Liver (tissue), 9 donors: ENCODE data around the gene NXPH3. TPM values are rescaled to one million over a fixed set of nuclear protein-coding genes. Genes with fewer than 3 reads are reported as not detected.

Source experiments
- DNase-seq: peaks from one replicate; pipeline ENCODE4 v3.0.0-alpha.2; 2017; ENCODE audit warnings: low spot score
- H3K27ac ChIP-seq, 2 donors: one replicate each; pipeline ENCODE4 v1.7.0; 2013; ENCODE audit warnings: inconsistent platforms in 2 of 2, low read length in 2 of 2, control low read depth in 1 of 2, low read depth in 1 of 2, mild to moderate bottlenecking in 1 of 2
- H3K27me3 ChIP-seq, 4 donors: one replicate each; pipeline versions ENCODE4 v1.6.1 to v1.7.0; 2013; ENCODE audit warnings: low read length in 3 of 4, inconsistent platforms in 1 of 4, mild to moderate bottlenecking in 1 of 4, moderate library complexity in 1 of 4; ENCODE audit not compliant: control insufficient read depth in 4 of 4, insufficient read depth in 4 of 4
- H3K36me3 ChIP-seq, 4 donors: one replicate each; pipeline versions ENCODE4 v1.6.1 to v1.7.0; 2013; ENCODE audit warnings: low read length in 3 of 4, mild to moderate bottlenecking in 3 of 4, low read depth in 1 of 4, moderate library complexity in 1 of 4; ENCODE audit not compliant: control insufficient read depth in 4 of 4, insufficient read depth in 3 of 4
- H3K4me1 ChIP-seq, 4 donors: one replicate each; pipeline versions ENCODE4 v1.6.1 to v1.7.0; 2013; ENCODE audit warnings: low read length in 3 of 4, mild to moderate bottlenecking in 3 of 4, moderate library complexity in 1 of 4; ENCODE audit not compliant: control insufficient read depth in 4 of 4, insufficient read depth in 4 of 4
- H3K4me3 ChIP-seq, 3 donors: one replicate each; pipeline versions ENCODE4 v1.6.1 to v1.7.0; 2013; ENCODE audit warnings: low read length in 3 of 3, control low read depth in 1 of 3, low read depth in 1 of 3, mild to moderate bottlenecking in 1 of 3
- H3K9ac ChIP-seq, 2 donors: one replicate each; pipeline ENCODE4 v1.7.0; 2013; ENCODE audit warnings: low read length in 2 of 2, mild to moderate bottlenecking in 2 of 2, moderate library complexity in 2 of 2, control low read depth in 1 of 2, low read depth in 1 of 2
- H3K9me3 ChIP-seq, 4 donors: one replicate each; pipeline versions ENCODE4 v1.6.1 to v1.7.0; 2013; ENCODE audit warnings: low read length in 3 of 4; ENCODE audit not compliant: control insufficient read depth in 4 of 4
- ATF3 ChIP-seq: IDR thresholded peaks from 2 replicates; pipeline ENCODE4 v1.6.1; 2016; ENCODE audit warnings: antibody characterized with exemption
- EGR1 ChIP-seq, 2 donors: IDR thresholded peaks; 2 replicates each; pipeline ENCODE4 v1.6.1; 2016 to 2018; ENCODE audit warnings: antibody characterized with exemption in 2 of 2, low read depth in 2 of 2
- FOXA1 ChIP-seq: IDR thresholded peaks from 2 replicates; pipeline ENCODE4 v1.6.1; 2016; ENCODE audit warnings: antibody characterized with exemption
- FOXA2 ChIP-seq: IDR thresholded peaks from 2 replicates; pipeline ENCODE4 v1.6.1; 2016; ENCODE audit warnings: antibody characterized with exemption
- GABPA ChIP-seq, 2 donors: IDR thresholded peaks in 1 of 2; conservative IDR thresholded peaks in 1 of 2; 2 replicates each; pipeline ENCODE4 v1.6.1; 2016; ENCODE audit warnings: antibody characterized with exemption in 2 of 2, mild to moderate bottlenecking in 1 of 2, moderate library complexity in 1 of 2
- HNF4A ChIP-seq, 2 donors: conservative IDR thresholded peaks; 2 replicates each; pipeline ENCODE4 v1.6.1; 2016; ENCODE audit warnings: antibody characterized with exemption in 2 of 2, mild to moderate bottlenecking in 2 of 2
- HNF4G ChIP-seq: IDR thresholded peaks from 2 replicates; pipeline ENCODE4 v1.6.1; 2016; ENCODE audit warnings: antibody characterized with exemption
- JUND ChIP-seq, 2 donors: IDR thresholded peaks; 2 replicates each; pipeline ENCODE4 v1.6.1; 2016; ENCODE audit warnings: antibody characterized with exemption in 2 of 2
- NR2F2 ChIP-seq: IDR thresholded peaks from 2 replicates; pipeline ENCODE4 v1.6.1; 2016; ENCODE audit warnings: antibody characterized with exemption
- RAD21 ChIP-seq, 2 donors: IDR thresholded peaks; 2 replicates each; pipeline ENCODE4 v1.6.1; 2016; ENCODE audit warnings: antibody characterized with exemption in 2 of 2, mild to moderate bottlenecking in 2 of 2
- RXRA ChIP-seq, 2 donors: IDR thresholded peaks; 2 replicates each; pipeline ENCODE4 v1.6.1; 2017 to 2018; ENCODE audit warnings: antibody characterized with exemption in 2 of 2, mild to moderate bottlenecking in 1 of 2
- SP1 ChIP-seq: IDR thresholded peaks from 2 replicates; pipeline ENCODE4 v1.6.1; 2018; ENCODE audit warnings: antibody characterized with exemption, mild to moderate bottlenecking
- TAF1 ChIP-seq: conservative IDR thresholded peaks from 2 replicates; pipeline ENCODE4 v1.6.1; 2016; ENCODE audit warnings: antibody characterized with exemption, mild to moderate bottlenecking
- YY1 ChIP-seq: IDR thresholded peaks from 2 replicates; pipeline ENCODE4 v1.6.1; 2016; ENCODE audit warnings: antibody characterized with exemption, mild to moderate bottlenecking
- ZBTB33 ChIP-seq: IDR thresholded peaks from 2 replicates; pipeline ENCODE4 v1.6.1; 2016; ENCODE audit warnings: antibody characterized with exemption
- WGBS: extraction: QIAGEN DNeasy Blood & Tissue Kit; methylation state at CpG from one replicate; pipeline ENCODE4 v1.1.7; 2013; 5-methylcytosine and 5-hydroxymethylcytosine counted together
- polyA plus RNA-seq, 2 donors: library from polyadenylated mRNA; stranded (reverse) in 1 of 2; unstranded in 1 of 2; fragments of 200-250 nt in 1 of 2; fragments of >200 nt in 1 of 2; fragmentation: Nextera tagmentation in 1 of 2; extraction: Ambion mirVana in 1 of 2; gene quantifications; one replicate each; pipeline versions ENCODE4 v1.2.1 to v1.2.3, GENCODE V29; 2013 to 2015
- total RNA-seq, 2 donors: library from RNA; depleted of rRNA; stranded (reverse); fragments of >200 nt; gene quantifications; one replicate each; pipeline ENCODE4 v1.2.3, GENCODE V29; 2014
- TF ChIP-seq, protein P1 (sequence below): IDR thresholded peaks from 2 replicates; pipeline ENCODE4 v1.6.1; 2016; ENCODE audit warnings: antibody characterized with exemption
- TF ChIP-seq, protein P2 (sequence below): fragments of 150-350 bp; IDR thresholded peaks from 2 replicates; pipeline ENCODE4 v1.5.1; 2017; ENCODE audit warnings: improper control_type of control experiment, low read depth, low read length; ENCODE audit not compliant: missing input control
- donor health status: healthy.
- donor health status: healthy.
- donor health status: healthy.
- donor health status: healthy.
- donor health status: healthy.

NXPH3 gene
- total and polyA plus RNA-seq, 4 donors: 0.17 to 0.22 TPM; not detected in 2

DNA sequence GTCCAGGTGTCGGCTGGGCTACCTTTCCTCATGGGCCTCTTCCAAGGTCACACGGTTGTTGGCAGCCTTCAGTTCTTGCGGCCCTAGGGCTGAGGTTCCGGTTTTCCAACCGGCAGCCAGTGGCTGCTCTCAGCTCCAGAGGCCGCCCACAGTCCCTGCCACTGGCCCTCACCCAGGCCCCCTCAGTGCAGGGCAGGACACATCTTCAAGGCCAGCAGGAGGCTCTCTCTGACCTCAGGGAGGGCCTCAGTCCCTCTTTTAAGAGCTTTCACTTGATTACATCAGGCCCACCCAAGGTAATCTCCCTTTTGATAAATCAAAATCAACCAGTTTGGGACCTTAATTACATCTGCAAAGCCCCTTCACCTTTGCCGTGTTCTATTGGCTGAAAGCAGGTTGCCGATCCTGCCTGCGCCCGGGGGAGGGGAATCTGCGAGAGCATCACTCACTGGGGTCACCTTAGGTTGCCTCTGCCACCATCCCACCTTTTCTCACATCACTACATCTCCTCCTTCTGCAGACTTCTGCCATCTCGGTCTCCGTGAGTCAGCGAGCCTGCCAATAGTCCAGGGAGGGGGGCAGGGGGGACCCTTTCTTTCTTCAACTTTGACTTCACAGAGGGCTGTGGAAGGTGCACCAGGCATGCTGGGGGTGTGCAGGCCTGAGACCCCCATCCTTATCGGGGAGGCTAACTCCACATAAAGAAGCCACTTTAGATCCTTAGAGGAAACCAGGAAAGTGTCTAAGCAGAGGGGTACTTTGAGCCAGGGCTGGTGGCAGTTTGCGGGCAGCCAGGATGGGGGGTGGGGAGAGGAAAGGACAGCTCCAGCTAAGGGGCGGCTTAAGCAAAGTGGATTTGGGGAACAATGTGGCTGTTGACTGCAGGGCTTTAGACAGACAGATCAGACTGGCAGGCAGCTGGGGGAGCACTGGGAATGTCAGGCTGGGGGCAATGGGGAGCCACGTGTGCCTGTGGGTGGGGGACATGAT is 28.8 kb upstream of the NXPH3 start:
- no peak overlapping the region for H3K27ac ChIP-seq
- H3K9me3 ChIP-seq: no peaks in the 10 kb centered on the region
- no peaks in the 10 kb centered on the region for H3K27me3 ChIP-seq
- DNase-seq: no peak
- 91% methylated on average over 18 of the region's 18 CpGs for WGBS
- H3K36me3 ChIP-seq: no peaks in the 10 kb centered on the region
- peaks cover 2 to 27% (median 23%) of the 10 kb centered on the region in 4 donors for H3K4me1 ChIP-seq
- no peak overlapping the region for H3K4me3 ChIP-seq
- H3K9ac ChIP-seq: no peak overlapping the region
- TF ChIP-seq JUND (IDR thresholded peaks at IDR 0.05) (no peak), ATF3 (no peak), RXRA (IDR thresholded peaks at IDR 0.05) (no peak), RAD21 (IDR thresholded peaks at IDR 0.05) (no peak), TAF1 (no peak), FOXA1 (no peak), EGR1 (IDR thresholded peaks at IDR 0.05; ENCODE audit: low read depth in 2 of 2) (no peak), YY1 (no peak), SP1 (no peak), GABPA (IDR thresholded peaks at IDR 0.05 in 1 of 2, conservative IDR thresholded peaks at IDR 0.05 in 1 of 2) (no peak), FOXA2 (no peak), HNF4A (conservative IDR thresholded peaks at IDR 0.05) (no peak), NR2F2 (no peak)
- TF ChIP-seq, protein P1, sequence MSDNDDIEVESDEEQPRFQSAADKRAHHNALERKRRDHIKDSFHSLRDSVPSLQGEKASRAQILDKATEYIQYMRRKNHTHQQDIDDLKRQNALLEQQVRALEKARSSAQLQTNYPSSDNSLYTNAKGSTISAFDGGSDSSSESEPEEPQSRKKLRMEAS: no peak
- TF ChIP-seq, protein P2, sequence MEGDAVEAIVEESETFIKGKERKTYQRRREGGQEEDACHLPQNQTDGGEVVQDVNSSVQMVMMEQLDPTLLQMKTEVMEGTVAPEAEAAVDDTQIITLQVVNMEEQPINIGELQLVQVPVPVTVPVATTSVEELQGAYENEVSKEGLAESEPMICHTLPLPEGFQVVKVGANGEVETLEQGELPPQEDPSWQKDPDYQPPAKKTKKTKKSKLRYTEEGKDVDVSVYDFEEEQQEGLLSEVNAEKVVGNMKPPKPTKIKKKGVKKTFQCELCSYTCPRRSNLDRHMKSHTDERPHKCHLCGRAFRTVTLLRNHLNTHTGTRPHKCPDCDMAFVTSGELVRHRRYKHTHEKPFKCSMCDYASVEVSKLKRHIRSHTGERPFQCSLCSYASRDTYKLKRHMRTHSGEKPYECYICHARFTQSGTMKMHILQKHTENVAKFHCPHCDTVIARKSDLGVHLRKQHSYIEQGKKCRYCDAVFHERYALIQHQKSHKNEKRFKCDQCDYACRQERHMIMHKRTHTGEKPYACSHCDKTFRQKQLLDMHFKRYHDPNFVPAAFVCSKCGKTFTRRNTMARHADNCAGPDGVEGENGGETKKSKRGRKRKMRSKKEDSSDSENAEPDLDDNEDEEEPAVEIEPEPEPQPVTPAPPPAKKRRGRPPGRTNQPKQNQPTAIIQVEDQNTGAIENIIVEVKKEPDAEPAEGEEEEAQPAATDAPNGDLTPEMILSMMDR: no peak

- no peaks in the 10 kb centered on the region for H3K9me3 ChIP-seq
- H3K4me1 ChIP-seq: peaks cover 2 to 30% (median 24%) of the 10 kb centered on the region in 4 donors
- WGBS: 58% methylated on average over 9 of the region's 9 CpGs
- H3K36me3 ChIP-seq: no peaks in the 10 kb centered on the region
- H3K9ac ChIP-seq: no peak overlapping the region
- no peak overlapping the region for H3K4me3 ChIP-seq
- H3K27ac ChIP-seq: no peak overlapping the region
- no peaks in the 10 kb centered on the region for H3K27me3 ChIP-seq
- no peak for DNase-seq
- no peak for TF ChIP-seq SP1
These were observed 28.1 kb upstream of the NXPH3 start for GRCh38 chr17:49547566-49547965.

GRCh38 chr17:49548051-49548505 is 27.6 kb upstream of the NXPH3 start:
- no peak for DNase-seq
- Histone ChIP-seq H3K36me3 (no peaks in the 10 kb centered on the region), H3K9me3 (no peaks in the 10 kb centered on the region), H3K9ac (no peak overlapping the region), H3K4me1 (peaks cover 2 to 30% (median 24%) of the 10 kb centered on the region in 4 donors), H3K27ac (no peak overlapping the region), H3K4me3 (no peak overlapping the region), H3K27me3 (no peaks in the 10 kb centered on the region)
- 52% methylated on average over 12 of the region's 12 CpGs for WGBS
- TF ChIP-seq RXRA (IDR thresholded peaks at IDR 0.05): no peak
- TF ChIP-seq NR2F2: no peak
- no peak for TF ChIP-seq FOXA2
- no peak for TF ChIP-seq JUND (IDR thresholded peaks at IDR 0.05)
- no peak for TF ChIP-seq TAF1
- TF ChIP-seq HNF4G: no peak
- TF ChIP-seq HNF4A (conservative IDR thresholded peaks at IDR 0.05): no peak
- TF ChIP-seq, protein P1: no peak
- no peak for TF ChIP-seq ZBTB33
- TF ChIP-seq, protein P2: no peak
